HG03108 (cell line): ENCODE measurements around the gene SEBOX.
A peak's percentile ranks its signal among the peaks of the same experiment; 100 is the strongest.

Experiments used
- ATAC-seq: cut with Tn5 transposase; IDR thresholded peaks from one replicate; pipeline ENCODE4 v1.9.1; 2021; ENCODE audit warnings: moderate library complexity; ENCODE audit not compliant: unreplicated experiment

The SEBOX gene

GRCh38 chr17:28364665-28365363 lies at the start of gene SEBOX:
Gene SEBOX (minus strand): TSS chr17:28365199. CDS start chr17:28365151, 48 bp downstream.
- no peak for ATAC-seq

GRCh38 chr17:28413804-28414203 lies 48.8 kb upstream of the SEBOX start:
- no peak for ATAC-seq

GRCh38 chr17:28412099-28412498 lies 47.1 kb upstream of the SEBOX start:
- ATAC-seq: no peak

- ATAC-seq: no peak
Observed at GRCh38 chr17:28407974-28408306, 42.9 kb upstream of the SEBOX start.

- no peak for ATAC-seq
Observed at GRCh38 chr17:28407130-28407973, 42.4 kb upstream of the SEBOX start.

GRCh38 chr17:28406473-28406814 lies 41.4 kb upstream of the SEBOX start:
- no peak for ATAC-seq

- ATAC-seq: peak; percentile 66
Observed at GRCh38 chr17:28405632-28406472, 40.9 kb upstream of the SEBOX start, which contains the start of gene SLC46A1. Gene SLC46A1 (minus strand): TSS chr17:28406212. CDS start chr17:28406114, 98 bp downstream.

GRCh38 chr17:28404812-28405570 lies 40.0 kb upstream of the SEBOX start:
- no peak for ATAC-seq

GRCh38 chr17:28404461-28404811 lies 39.4 kb upstream of the SEBOX start:
- ATAC-seq: no peak

- no peak for ATAC-seq
Observed at GRCh38 chr17:28404007-28404406, 39.0 kb upstream of the SEBOX start.

GRCh38 chr17:28402844-28403243 lies 37.8 kb upstream of the SEBOX start:
- ATAC-seq: no peak

- no peak for ATAC-seq
Observed at GRCh38 chr17:28402224-28402630, 37.2 kb upstream of the SEBOX start.

- ATAC-seq: no peak
Observed at GRCh38 chr17:28399808-28400207, 34.8 kb upstream of the SEBOX start.

- no peak for ATAC-seq
Observed at GRCh38 chr17:28398280-28398981, 33.4 kb upstream of the SEBOX start.

GRCh38 chr17:28397687-28398279 lies 32.8 kb upstream of the SEBOX start:
- no peak for ATAC-seq

GRCh38 chr17:28397275-28397674 lies 32.3 kb upstream of the SEBOX start:
- no peak for ATAC-seq

GRCh38 chr17:28396635-28397239 lies 31.7 kb upstream of the SEBOX start:
- no peak for ATAC-seq

GRCh38 chr17:28395968-28396367 lies 31.0 kb upstream of the SEBOX start:
- no peak for ATAC-seq

- ATAC-seq: no peak
Observed at GRCh38 chr17:28395426-28395825, 30.4 kb upstream of the SEBOX start.
